K562 (cell line): ENCODE results near the gene TMEM273. TPM values are rescaled to one million over a fixed set of nuclear protein-coding genes. Genes with fewer than 3 reads are reported as not detected.

Source experiments
- COPS2 ChIP-seq: fragments of 450-650 bp; conservative IDR thresholded peaks from 2 replicates; pipeline ENCODE4 v1.6.1; 2016; ENCODE audit warnings: mild to moderate bottlenecking, moderate library complexity
- DDX20 ChIP-seq: fragments of 450-650 bp; IDR thresholded peaks from 2 replicates; pipeline ENCODE4 v1.6.1; 2016; ENCODE audit warnings: missing genetic modification characterization, low read depth, mild to moderate bottlenecking, missing compliant biosample characterization, moderate library complexity
- ELF2 ChIP-seq: fragments of 250-450 bp; sonication (Bioruptor Pico); IDR thresholded peaks from 2 replicates; pipeline ENCODE4 v1.5.0; 2021; ENCODE audit warnings: mild to moderate bottlenecking
- ETV1 ChIP-seq: fragments of 450-650 bp; conservative IDR thresholded peaks from 2 replicates; pipeline ENCODE4 v1.6.1; 2016; ENCODE audit warnings: missing genetic modification characterization, control low read depth, low read depth, missing compliant biosample characterization
- EZH2 ChIP-seq: IDR thresholded peaks from 2 replicates; pipeline ENCODE4 v1.6.1; 2012; ENCODE audit warnings: low read depth, mild to moderate bottlenecking, inconsistent platforms, low read length, borderline replicate concordance
- GTF2E2 ChIP-seq: fragments of 200-800 bp; sonication (Bioruptor generic); IDR thresholded peaks from 2 replicates; pipeline ENCODE4 v1.6.1; 2016; ENCODE audit warnings: missing genetic modification characterization, missing compliant biosample characterization
- HDAC2 ChIP-seq: fragments of 450-650 bp; IDR thresholded peaks from 2 replicates; pipeline ENCODE4 v1.6.1; 2016; ENCODE audit warnings: mild to moderate bottlenecking
- HMG20B ChIP-seq: fragments of 250-450 bp; sonication (Bioruptor Pico); IDR thresholded peaks from 2 replicates; pipeline ENCODE4 v1.5.0; 2021; ENCODE audit warnings: mild to moderate bottlenecking
- MED1 ChIP-seq: sonication (generic); formaldehyde crosslinking; IDR thresholded peaks from 2 replicates; pipeline ENCODE4 v1.8.1; 2023; ENCODE audit warnings: missing genetic modification reagents, borderline replicate concordance
- NFE2L1 ChIP-seq: fragments of 450-650 bp; IDR thresholded peaks from 2 replicates; pipeline ENCODE4 v1.6.1; 2016; ENCODE audit warnings: missing genetic modification characterization, low read depth, mild to moderate bottlenecking, missing compliant biosample characterization, moderate library complexity, borderline replicate concordance
- PML ChIP-seq: IDR thresholded peaks from 2 replicates; pipeline ENCODE4 v1.6.1; 2012; ENCODE audit warnings: low read length, inconsistent platforms
- POLR2H ChIP-seq: IDR thresholded peaks from 2 replicates; pipeline ENCODE4 v1.6.1; 2016; ENCODE audit warnings: missing genetic modification characterization, low read depth, mild to moderate bottlenecking, control low read depth, missing compliant biosample characterization, moderate library complexity
- PYGO2 ChIP-seq: fragments of 450-650 bp; IDR thresholded peaks from 2 replicates; pipeline ENCODE4 v1.6.1; 2016; ENCODE audit warnings: mild to moderate bottlenecking, missing genetic modification characterization, moderate library complexity, missing compliant biosample characterization
- RFX5 ChIP-seq: IDR thresholded peaks from 2 replicates; pipeline ENCODE4 v1.6.1; 2011; ENCODE audit warnings: low read depth, mild to moderate bottlenecking, improper control_type of control experiment, low read length
- SMARCC2 ChIP-seq: fragments of 450-650 bp; IDR thresholded peaks from 2 replicates; pipeline ENCODE4 v1.6.1; 2017; ENCODE audit warnings: antibody characterized with exemption, moderate library complexity, mild to moderate bottlenecking, low read depth
- SMARCE1 ChIP-seq: fragments of 450-650 bp; IDR thresholded peaks from 2 replicates; pipeline ENCODE4 v1.7.1; 2016; ENCODE audit warnings: mild to moderate bottlenecking
- SREBF1 ChIP-seq: fragments of 150-350 bp; IDR thresholded peaks from 2 replicates; pipeline ENCODE4 v1.6.1; 2014; ENCODE audit warnings: antibody characterized with exemption, low read depth, low read length, borderline replicate concordance
- ZBED1 ChIP-seq: IDR thresholded peaks from 2 replicates; pipeline ENCODE4 v1.6.1; 2014
- ZBTB43 ChIP-seq: sonication (generic); formaldehyde crosslinking; IDR thresholded peaks from 2 replicates; pipeline ENCODE4 v1.8.0; 2023; ENCODE audit warnings: mild to moderate bottlenecking, missing genetic modification reagents
- ZFP1 ChIP-seq: fragments of 450-650 bp; formaldehyde crosslinking; IDR thresholded peaks from 2 replicates; pipeline ENCODE4 v1.4.0; 2020; ENCODE audit warnings: mild to moderate bottlenecking, mixed read lengths
- ZNF282 ChIP-seq: sonication (generic); formaldehyde crosslinking; IDR thresholded peaks from 2 replicates; pipeline ENCODE4 v1.8.1; 2023; ENCODE audit warnings: missing genetic modification reagents
- ZNF324 ChIP-seq: fragments of 250-450 bp; sonication (Bioruptor Pico); IDR thresholded peaks from 2 replicates; pipeline ENCODE4 v1.4.0; 2020; ENCODE audit warnings: mild to moderate bottlenecking
- ZSCAN29 ChIP-seq: fragments of 450-650 bp; IDR thresholded peaks from 2 replicates; pipeline ENCODE4 v1.6.1; 2017
- polyA plus RNA-seq, 8 experiments: library from polyadenylated mRNA; depleted of rRNA in 4 of 8; stranded (reverse) in 5 of 8; unstranded in 3 of 8; fragments of >200 nt; fragmentation: Nextera tagmentation in 2 of 8; fragmentation: Illumina TruSeq in 1 of 8; extraction: Ambion mirVana in 2 of 8; extraction: Trizol in 1 of 8; gene quantifications; 2 replicates each; pipeline versions ENCODE4 v1.2.1 to v1.2.3, GENCODE V29; 2011 to 2014; ENCODE audit warnings: inconsistent platforms in 1 of 8, missing spikeins in 1 of 8
- total RNA-seq, 7 experiments: library from RNA; depleted of rRNA in 6 of 7; stranded (reverse); fragments of >200 nt in 6 of 7; fragmentation: Illumina TruSeq in 2 of 7; extraction: Trizol in 2 of 7; gene quantifications; 2 replicates each; pipeline versions ENCODE4 v1.2.1 to v1.2.3, GENCODE V29; 2011 to 2021; ENCODE audit warnings: low replicate concordance in 1 of 7
- TF ChIP-seq, protein P1 (sequence below): IDR thresholded peaks from 2 replicates; pipeline ENCODE4 v1.6.1; 2011; ENCODE audit not compliant: insufficient read length; ENCODE audit errors: extremely low read depth
- TF ChIP-seq, protein P2 (sequence below): fragments of 250-450 bp; sonication (Bioruptor Pico); IDR thresholded peaks from 2 replicates; pipeline ENCODE4 v1.4.0; 2020; ENCODE audit warnings: borderline replicate concordance
- TF ChIP-seq, protein P3 (sequence below), 2 experiments: fragments of 450-650 bp in 1 of 2; sonication (generic) in 1 of 2; formaldehyde crosslinking; conservative IDR thresholded peaks; 2 replicates each; pipeline versions ENCODE4 v1.4.0 to v1.8.1; 2020 to 2022; ENCODE audit warnings: mild to moderate bottlenecking in 1 of 2, missing genetic modification reagents in 1 of 2

Gene TMEM273
- total and polyA plus RNA-seq, 9 of the 15 experiments (the other 6 are each of a cell fraction or from before 2014, with no cell fraction given) = 39.2 to 131 (median 95.6) TPM

GRCh38 chr10:49161411-49161997 is 26.7 kb downstream of the TMEM273 start (continued):
- TF ChIP-seq HDAC2 (peak; percentile 91), ZFP1 (CRISPR knock-in tag) (no peak), HMG20B (no peak), ETV1 (tag) (no peak), SMARCC2 (peak; percentile 81), EZH2 (no peak), PYGO2 (no peak), RFX5 (no peak), ZNF324 (0 out of 2 replicates have a peak, but pooled peaks have one; percentile 17), GTF2E2 (tag) (no peak), SREBF1 (no peak), MED1 (CRISPR knock-in tag) (no peak), ZBTB43 (CRISPR knock-in tag) (no peak), ZSCAN29 (no peak), ZNF282 (CRISPR knock-in tag) (no peak), ZBED1 (no peak), SMARCE1 (peak; percentile 94), NFE2L1 (tag) (no peak), COPS2 (no peak), DDX20 (tag) (no peak), ELF2 (CRISPR knock-in tag) (peak; percentile 28; the same call in 1 of the 2 replicates), POLR2H (tag) (no peak), PML (peak; percentile 81)
- TF ChIP-seq, protein P1, sequence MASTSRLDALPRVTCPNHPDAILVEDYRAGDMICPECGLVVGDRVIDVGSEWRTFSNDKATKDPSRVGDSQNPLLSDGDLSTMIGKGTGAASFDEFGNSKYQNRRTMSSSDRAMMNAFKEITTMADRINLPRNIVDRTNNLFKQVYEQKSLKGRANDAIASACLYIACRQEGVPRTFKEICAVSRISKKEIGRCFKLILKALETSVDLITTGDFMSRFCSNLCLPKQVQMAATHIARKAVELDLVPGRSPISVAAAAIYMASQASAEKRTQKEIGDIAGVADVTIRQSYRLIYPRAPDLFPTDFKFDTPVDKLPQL = no peak
- TF ChIP-seq, protein P2, sequence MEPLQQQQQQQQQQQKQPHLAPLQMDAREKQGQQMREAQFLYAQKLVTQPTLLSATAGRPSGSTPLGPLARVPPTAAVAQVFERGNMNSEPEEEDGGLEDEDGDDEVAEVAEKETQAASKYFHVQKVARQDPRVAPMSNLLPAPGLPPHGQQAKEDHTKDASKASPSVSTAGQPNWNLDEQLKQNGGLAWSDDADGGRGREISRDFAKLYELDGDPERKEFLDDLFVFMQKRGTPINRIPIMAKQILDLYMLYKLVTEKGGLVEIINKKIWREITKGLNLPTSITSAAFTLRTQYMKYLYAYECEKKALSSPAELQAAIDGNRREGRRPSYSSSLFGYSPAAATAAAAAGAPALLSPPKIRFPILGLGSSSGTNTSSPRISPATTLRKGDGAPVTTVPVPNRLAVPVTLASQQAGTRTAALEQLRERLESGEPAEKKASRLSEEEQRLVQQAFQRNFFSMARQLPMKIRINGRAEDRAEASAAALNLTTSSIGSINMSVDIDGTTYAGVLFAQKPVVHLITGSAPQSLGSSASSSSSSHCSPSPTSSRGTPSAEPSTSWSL (CRISPR knock-in tag) = no peak
- TF ChIP-seq, protein P3, sequence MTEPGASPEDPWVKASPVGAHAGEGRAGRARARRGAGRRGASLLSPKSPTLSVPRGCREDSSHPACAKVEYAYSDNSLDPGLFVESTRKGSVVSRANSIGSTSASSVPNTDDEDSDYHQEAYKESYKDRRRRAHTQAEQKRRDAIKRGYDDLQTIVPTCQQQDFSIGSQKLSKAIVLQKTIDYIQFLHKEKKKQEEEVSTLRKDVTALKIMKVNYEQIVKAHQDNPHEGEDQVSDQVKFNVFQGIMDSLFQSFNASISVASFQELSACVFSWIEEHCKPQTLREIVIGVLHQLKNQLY (CRISPR knock-in tag; conservative IDR thresholded peaks at IDR 0.05) = no peak
